OCI-LY1 (cell line): Measurements from ENCODE around the gene PGBD5.

Experiments
- H2AFZ ChIP-seq: fragments of 200-600 bp; sonication (generic), shearing (Covaris generic); 2 replicates; pipeline ENCODE4 v1.6.0; 2014; ENCODE audit warnings: antibody characterized with exemption, mild to moderate bottlenecking, low read length
- H3F3A ChIP-seq: fragments of 200-600 bp; sonication (generic), shearing (Covaris generic); 2 replicates; pipeline ENCODE4 v1.6.0; 2014; ENCODE audit warnings: mild to moderate bottlenecking, antibody characterized with exemption, low read length, moderate library complexity; ENCODE audit not compliant: insufficient read depth
- H3K27ac ChIP-seq: fragments of 200-600 bp; sonication (generic); 2 replicates; pipeline ENCODE4 v1.5.1; 2014; ENCODE audit warnings: low read length, mixed run types, mild to moderate bottlenecking, low read depth; ENCODE audit not compliant: poor library complexity, severe bottlenecking
- H3K27me3 ChIP-seq: fragments of 200-600 bp; sonication (generic); 2 replicates; pipeline ENCODE4 v1.6.0; 2014; ENCODE audit warnings: antibody characterized with exemption, mild to moderate bottlenecking, low read length, moderate library complexity; ENCODE audit not compliant: insufficient read depth
- H3K36me3 ChIP-seq: fragments of 200-600 bp; sonication (generic); 2 replicates; pipeline ENCODE4 v1.6.1; 2014; ENCODE audit warnings: mild to moderate bottlenecking, antibody characterized with exemption, low read length, moderate library complexity, mixed read lengths; ENCODE audit not compliant: insufficient read depth
- H3K4me1 ChIP-seq: fragments of 200-600 bp; sonication (generic); 2 replicates; pipeline ENCODE4 v1.5.1; 2014; ENCODE audit warnings: mild to moderate bottlenecking, low read length, moderate library complexity; ENCODE audit not compliant: insufficient read depth, severe bottlenecking
- H3K4me2 ChIP-seq: fragments of 200-600 bp; sonication (generic), shearing (Covaris generic); 2 replicates; pipeline ENCODE4 v1.6.1; 2014; ENCODE audit warnings: low read length
- H3K4me3 ChIP-seq: fragments of 200-600 bp; sonication (generic); 2 replicates; pipeline ENCODE4 v1.5.1; 2014; ENCODE audit warnings: low read length, low read depth, mild to moderate bottlenecking, mixed read lengths; ENCODE audit not compliant: poor library complexity, severe bottlenecking
- H3K79me2 ChIP-seq: fragments of 200-600 bp; shearing (Covaris generic); 2 replicates; pipeline ENCODE4 v1.6.1; 2016; ENCODE audit warnings: mixed run types, low read length, mixed read lengths; ENCODE audit not compliant: insufficient read depth
- H3K9ac ChIP-seq: fragments of 200-600 bp; sonication (generic), shearing (Covaris generic); 2 replicates; pipeline ENCODE4 v1.6.1; 2014; ENCODE audit warnings: mild to moderate bottlenecking, low read length, mixed read lengths
- H3K9me2 ChIP-seq: fragments of 200-600 bp; sonication (generic), shearing (Covaris generic); 2 replicates; pipeline ENCODE4 v1.6.1; 2014; ENCODE audit warnings: low read depth, mild to moderate bottlenecking, low read length, mixed read lengths
- H3K9me3 ChIP-seq: fragments of 200-600 bp; shearing (Covaris generic); 2 replicates; pipeline ENCODE4 v1.6.1; 2014; ENCODE audit warnings: low read length, mixed read lengths
- H4K20me1 ChIP-seq: fragments of 200-600 bp; sonication (generic), shearing (Covaris generic); 2 replicates; pipeline ENCODE4 v1.6.0; 2016; ENCODE audit warnings: mild to moderate bottlenecking, low read length; ENCODE audit not compliant: insufficient read depth
- EZH2 ChIP-seq: fragments of 200-600 bp; sonication (generic), shearing (Covaris generic); IDR thresholded peaks from 2 replicates; pipeline ENCODE4 v1.8.0; 2017; ENCODE audit warnings: borderline replicate concordance, mixed run types, mild to moderate bottlenecking, antibody characterized with exemption, low read length, moderate library complexity, mixed read lengths
- TF ChIP-seq, protein P1 (sequence below): fragments of 200-600 bp; sonication (generic), shearing (Covaris generic); IDR thresholded peaks from 2 replicates; pipeline ENCODE4 v1.5.1; 2017; ENCODE audit warnings: mild to moderate bottlenecking, antibody characterized with exemption, low read length, moderate library complexity, mixed read lengths

The PGBD5 gene

DNA sequence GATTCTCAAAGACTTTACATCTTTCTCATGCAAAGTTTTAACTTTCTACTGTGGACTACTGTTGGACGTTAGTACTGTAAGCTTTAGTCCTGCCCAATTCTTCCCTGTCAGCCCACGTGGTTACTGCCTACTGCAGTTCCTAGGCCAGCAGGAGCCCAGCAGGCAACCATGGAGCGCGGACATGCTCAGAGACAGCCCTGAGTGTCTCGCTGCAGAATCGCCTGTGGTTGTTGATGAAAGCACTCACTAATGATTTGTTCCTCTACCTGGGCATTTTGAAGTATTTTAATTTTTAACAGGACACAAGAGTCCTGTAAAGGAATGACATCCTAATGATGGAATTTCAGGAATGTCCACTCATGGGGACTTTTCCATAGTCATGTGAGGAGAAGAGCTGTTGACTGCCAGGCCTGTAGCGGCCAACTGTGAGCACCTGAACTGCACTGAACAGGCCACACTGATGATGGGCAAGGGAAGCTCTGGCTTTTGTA is 44.1 kb downstream of the PGBD5 start:
- no peak overlapping the region for H2AFZ ChIP-seq
- H3K27me3 ChIP-seq: peaks cover 2% of the 10 kb centered on the region; the same call in 1 of the 2 replicates
- H3K4me1 ChIP-seq: no peaks in the 10 kb centered on the region
- H3K79me2 ChIP-seq: no peaks in the 10 kb centered on the region
- H3K4me2 ChIP-seq: no peak overlapping the region
- H3K4me3 ChIP-seq: no peak overlapping the region
- H3K27ac ChIP-seq: no peak overlapping the region
- H3F3A ChIP-seq: no peaks in the 10 kb centered on the region
- no peaks in the 10 kb centered on the region for H4K20me1 ChIP-seq
- no peaks in the 10 kb centered on the region; the same call in 1 of the 2 replicates for H3K36me3 ChIP-seq
- H3K9me2 ChIP-seq: no peaks in the 10 kb centered on the region
- H3K9me3 ChIP-seq: peaks cover 8% of the 10 kb centered on the region
- TF ChIP-seq, protein P1, sequence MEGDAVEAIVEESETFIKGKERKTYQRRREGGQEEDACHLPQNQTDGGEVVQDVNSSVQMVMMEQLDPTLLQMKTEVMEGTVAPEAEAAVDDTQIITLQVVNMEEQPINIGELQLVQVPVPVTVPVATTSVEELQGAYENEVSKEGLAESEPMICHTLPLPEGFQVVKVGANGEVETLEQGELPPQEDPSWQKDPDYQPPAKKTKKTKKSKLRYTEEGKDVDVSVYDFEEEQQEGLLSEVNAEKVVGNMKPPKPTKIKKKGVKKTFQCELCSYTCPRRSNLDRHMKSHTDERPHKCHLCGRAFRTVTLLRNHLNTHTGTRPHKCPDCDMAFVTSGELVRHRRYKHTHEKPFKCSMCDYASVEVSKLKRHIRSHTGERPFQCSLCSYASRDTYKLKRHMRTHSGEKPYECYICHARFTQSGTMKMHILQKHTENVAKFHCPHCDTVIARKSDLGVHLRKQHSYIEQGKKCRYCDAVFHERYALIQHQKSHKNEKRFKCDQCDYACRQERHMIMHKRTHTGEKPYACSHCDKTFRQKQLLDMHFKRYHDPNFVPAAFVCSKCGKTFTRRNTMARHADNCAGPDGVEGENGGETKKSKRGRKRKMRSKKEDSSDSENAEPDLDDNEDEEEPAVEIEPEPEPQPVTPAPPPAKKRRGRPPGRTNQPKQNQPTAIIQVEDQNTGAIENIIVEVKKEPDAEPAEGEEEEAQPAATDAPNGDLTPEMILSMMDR: no peak
- no peak for TF ChIP-seq EZH2
- no peak overlapping the region for H3K9ac ChIP-seq

GRCh38 chr1:230381585-230381984 is 44.5 kb downstream of the PGBD5 start:
- no peak overlapping the region for H3K4me3 ChIP-seq
- no peak for TF ChIP-seq EZH2
- TF ChIP-seq, protein P1: no peak
- H3K36me3 ChIP-seq: no peaks in the 10 kb centered on the region; the same call in 1 of the 2 replicates
- H3F3A ChIP-seq: no peaks in the 10 kb centered on the region
- H3K79me2 ChIP-seq: no peaks in the 10 kb centered on the region
- H3K9ac ChIP-seq: no peak overlapping the region
- no peak overlapping the region for H2AFZ ChIP-seq
- H3K27me3 ChIP-seq: peaks cover 2% of the 10 kb centered on the region; the same call in 1 of the 2 replicates
- peaks cover 8% of the 10 kb centered on the region for H3K9me3 ChIP-seq
- H3K9me2 ChIP-seq: no peaks in the 10 kb centered on the region
- no peaks in the 10 kb centered on the region for H4K20me1 ChIP-seq
- no peak overlapping the region for H3K4me2 ChIP-seq
- H3K27ac ChIP-seq: no peak overlapping the region
- H3K4me1 ChIP-seq: no peaks in the 10 kb centered on the region

- H3F3A ChIP-seq: no peaks in the 10 kb centered on the region
- H3K4me3 ChIP-seq: no peak overlapping the region
- no peaks in the 10 kb centered on the region; the same call in 1 of the 2 replicates for H3K36me3 ChIP-seq
- H4K20me1 ChIP-seq: no peaks in the 10 kb centered on the region
- peaks cover 2% of the 10 kb centered on the region; the same call in 1 of the 2 replicates for H3K27me3 ChIP-seq
- peaks cover 8% of the 10 kb centered on the region for H3K9me3 ChIP-seq
- no peaks in the 10 kb centered on the region for H3K4me1 ChIP-seq
- H3K9me2 ChIP-seq: no peaks in the 10 kb centered on the region
- H3K9ac ChIP-seq: no peak overlapping the region
- no peak overlapping the region for H3K4me2 ChIP-seq
- H2AFZ ChIP-seq: no peak overlapping the region
- no peak overlapping the region for H3K27ac ChIP-seq
- no peaks in the 10 kb centered on the region for H3K79me2 ChIP-seq
- TF ChIP-seq, protein P1: no peak
- TF ChIP-seq EZH2: no peak
Observed at GRCh38 chr1:230381049-230381467, 45.1 kb downstream of the PGBD5 start.
